ENCODE measurements around the gene KCNIP3.

- TF ChIP-seq CREB5 (CRISPR knock-in tag; IDR thresholded peaks at IDR 0.05; ENCODE audit: low read depth), result no peak
- no peak for TF ChIP-seq ARNTL (CRISPR knock-in tag; IDR thresholded peaks at IDR 0.05; ENCODE audit: borderline replicate concordance, low read depth)
- no peak for TF ChIP-seq TOX (CRISPR knock-in tag; IDR thresholded peaks at IDR 0.05; ENCODE audit: borderline replicate concordance)
- no peak for TF ChIP-seq ZFP3 (CRISPR knock-in tag; IDR thresholded peaks at IDR 0.05)
- no peak for TF ChIP-seq GLIS3 (CRISPR knock-in tag; IDR thresholded peaks at IDR 0.05)
- no peak for TF ChIP-seq RARB (CRISPR knock-in tag; IDR thresholded peaks at IDR 0.05)
- TF ChIP-seq PATZ1 (CRISPR knock-in tag; IDR thresholded peaks at IDR 0.05; ENCODE audit: borderline replicate concordance), result no peak
- no peak for TF ChIP-seq ZNF565 (CRISPR knock-in tag; conservative IDR thresholded peaks at IDR 0.05; ENCODE audit: low read depth)
Observed at GRCh38 chr2:95312543-95313201, 15.5 kb downstream of the KCNIP3 start.
